GM23338 (cell line): ENCODE measurements around the gene SORL1. TPM values are rescaled to one million over a fixed set of nuclear protein-coding genes. Genes with fewer than 3 reads are reported as not detected.
A peak's percentile ranks its signal among the peaks of the same experiment; 100 is the strongest.

Experiments used
- ATAC-seq: fragments of 200-7000 bp; cut with Tn5 transposase; 3 replicates; pipeline ENCODE4 v1.9.1; 2020
- DNase-seq: peaks from one replicate; pipeline ENCODE4 v3.0.0-alpha.2; 2015; ENCODE audit warnings: low spot score
- H2AFZ ChIP-seq: fragments of 200-600 bp; sonication (generic); 2 replicates; pipeline ENCODE4 v1.8.0; 2016; ENCODE audit warnings: antibody characterized with exemption, mild to moderate bottlenecking, moderate library complexity
- H3F3A ChIP-seq: fragments of 200-600 bp; sonication (generic); replicated peaks from 2 replicates; pipeline ENCODE4 v1.8.0; 2017; ENCODE audit warnings: antibody characterized with exemption, mixed run types, low read depth
- H3K27ac ChIP-seq: fragments of 200-600 bp; sonication (generic); 2 replicates; pipeline ENCODE4 v1.6.1; 2016; ENCODE audit warnings: low read depth
- H3K27me3 ChIP-seq: fragments of 200-600 bp; sonication (generic); 2 replicates; pipeline ENCODE4 v1.8.0; 2016; ENCODE audit warnings: mild to moderate bottlenecking, mixed run types, moderate library complexity; ENCODE audit not compliant: insufficient read depth
- H3K36me3 ChIP-seq: fragments of 200-600 bp; sonication (generic); 2 replicates; pipeline ENCODE4 v1.8.0; 2016; ENCODE audit warnings: mild to moderate bottlenecking; ENCODE audit not compliant: insufficient read depth
- H3K4me1 ChIP-seq: fragments of 200-600 bp; sonication (generic); 2 replicates; pipeline ENCODE4 v1.8.0; 2016; ENCODE audit warnings: mild to moderate bottlenecking, moderate library complexity; ENCODE audit not compliant: insufficient read depth
- H3K4me2 ChIP-seq: fragments of 200-600 bp; sonication (generic); 2 replicates; pipeline ENCODE4 v1.7.1; 2017; ENCODE audit warnings: mixed run types
- H3K4me3 ChIP-seq: fragments of 200-600 bp; sonication (generic); 2 replicates; pipeline ENCODE4 v1.6.1; 2016; ENCODE audit warnings: mixed run types
- H3K79me2 ChIP-seq: fragments of 200-600 bp; sonication (generic); replicated peaks from 2 replicates; pipeline ENCODE4 v1.8.0; 2017; ENCODE audit warnings: mild to moderate bottlenecking; ENCODE audit not compliant: insufficient read depth
- H3K9me2 ChIP-seq: fragments of 200-600 bp; sonication (generic); 2 replicates; pipeline ENCODE4 v1.8.0; 2017; ENCODE audit not compliant: insufficient read depth
- H4K20me1 ChIP-seq: fragments of 200-600 bp; sonication (generic); replicated peaks from 2 replicates; pipeline ENCODE4 v1.8.0; 2017; ENCODE audit warnings: mild to moderate bottlenecking; ENCODE audit not compliant: insufficient read depth
- H3K27ac Mint-ChIP-seq: 2 replicates; pipeline ENCODE4 v1.8.0; 2020; ENCODE audit warnings: inconsistent platforms, mild to moderate bottlenecking, moderate library complexity, mixed read lengths
- H3K27me3 Mint-ChIP-seq: 3 replicates; pipeline ENCODE4 v1.8.0; 2022; ENCODE audit warnings: low read depth, mild to moderate bottlenecking, moderate library complexity, mixed read lengths, inconsistent platforms; ENCODE audit not compliant: insufficient read depth, poor library complexity
- H3K36me3 Mint-ChIP-seq: 3 replicates; pipeline ENCODE4 v1.8.0; 2021; ENCODE audit warnings: low read depth, mild to moderate bottlenecking, inconsistent platforms, moderate library complexity, mixed read lengths
- H3K4me1 Mint-ChIP-seq: 3 replicates; pipeline ENCODE4 v1.8.0; 2020; ENCODE audit warnings: mild to moderate bottlenecking, inconsistent platforms, mixed read lengths
- H3K4me3 Mint-ChIP-seq: 3 replicates; pipeline ENCODE4 v1.8.0; 2021; ENCODE audit warnings: moderate library complexity, mild to moderate bottlenecking, inconsistent platforms, mixed read lengths
- H3K9me3 Mint-ChIP-seq: 3 replicates; pipeline ENCODE4 v1.8.0; 2020; ENCODE audit warnings: moderate library complexity, mild to moderate bottlenecking, inconsistent platforms, mixed read lengths
- CREB1 ChIP-seq: fragments of 250-450 bp; sonication (Bioruptor Pico); IDR thresholded peaks from 2 replicates; pipeline ENCODE4 v1.5.0; 2020; ENCODE audit warnings: low read depth, mild to moderate bottlenecking, moderate library complexity
- CTCF ChIP-seq, 2 experiments: fragments of 200-600 bp in 1 of 2; sonication (generic) in 1 of 2; conservative IDR thresholded peaks; 2 replicates each; pipeline versions ENCODE4 v1.5.1 to v1.6.1; 2016 to 2017; ENCODE audit warnings: antibody characterized with exemption in 2 of 2, low read depth in 2 of 2, mild to moderate bottlenecking in 2 of 2, moderate library complexity in 1 of 2
- ETS1 ChIP-seq: IDR thresholded peaks from 2 replicates; pipeline ENCODE4 v1.6.1; 2016; ENCODE audit warnings: antibody characterized with exemption
- EZH2 ChIP-seq: fragments of 200-600 bp; sonication (generic); IDR thresholded peaks from one replicate; pipeline ENCODE4 v1.8.0; 2017; ENCODE audit warnings: antibody characterized with exemption, mild to moderate bottlenecking, low read depth; ENCODE audit not compliant: unreplicated experiment
- EZH2phosphoT487 ChIP-seq: fragments of 200-600 bp; sonication (generic); IDR thresholded peaks from one replicate; pipeline ENCODE4 v1.8.1; 2018; ENCODE audit warnings: antibody characterized with exemption; ENCODE audit not compliant: unreplicated experiment
- JUNB ChIP-seq: IDR thresholded peaks from one replicate; pipeline ENCODE4 v1.6.1; 2016; ENCODE audit warnings: antibody characterized with exemption; ENCODE audit not compliant: unreplicated experiment
- NANOG ChIP-seq: IDR thresholded peaks from 2 replicates; pipeline ENCODE4 v1.6.1; 2016; ENCODE audit warnings: antibody characterized with exemption, borderline replicate concordance
- POLR2AphosphoS5 ChIP-seq: IDR thresholded peaks from 2 replicates; pipeline ENCODE4 v1.6.1; 2016; ENCODE audit warnings: antibody characterized with exemption, low read depth
- REST ChIP-seq: IDR thresholded peaks from one replicate; pipeline ENCODE4 v1.6.1; 2018; ENCODE audit warnings: antibody characterized with exemption; ENCODE audit not compliant: unreplicated experiment
- STAT1 ChIP-seq: IDR thresholded peaks from one replicate; pipeline ENCODE4 v1.6.1; 2016; ENCODE audit warnings: antibody characterized with exemption; ENCODE audit not compliant: unreplicated experiment
- ZNF114 ChIP-seq: fragments of 250-450 bp; sonication (Bioruptor Pico); IDR thresholded peaks from 2 replicates; pipeline ENCODE4 v1.5.0; 2020; ENCODE audit warnings: mild to moderate bottlenecking, moderate library complexity
- ZNF331 ChIP-seq: fragments of 250-450 bp; sonication (Bioruptor Pico); IDR thresholded peaks from 2 replicates; pipeline ENCODE4 v1.5.0; 2020; ENCODE audit warnings: low read depth, mild to moderate bottlenecking, moderate library complexity
- polyA plus RNA-seq: library from polyadenylated mRNA; unstranded; fragments of >200 nt; fragmentation: Nextera tagmentation; extraction: Ambion mirVana; gene quantifications from 2 replicates; pipeline ENCODE4 v1.2.1, GENCODE V29; 2016
- total RNA-seq: library from RNA; depleted of rRNA; stranded (reverse); fragments of >200 nt; shearing (Covaris generic); gene quantifications from 2 replicates; pipeline ENCODE4 v1.2.3, GENCODE V29; 2014

SORL1 gene
- total and polyA plus RNA-seq, 2 experiments from 2014 or later: 23.0 to 78.8 TPM

DNA sequence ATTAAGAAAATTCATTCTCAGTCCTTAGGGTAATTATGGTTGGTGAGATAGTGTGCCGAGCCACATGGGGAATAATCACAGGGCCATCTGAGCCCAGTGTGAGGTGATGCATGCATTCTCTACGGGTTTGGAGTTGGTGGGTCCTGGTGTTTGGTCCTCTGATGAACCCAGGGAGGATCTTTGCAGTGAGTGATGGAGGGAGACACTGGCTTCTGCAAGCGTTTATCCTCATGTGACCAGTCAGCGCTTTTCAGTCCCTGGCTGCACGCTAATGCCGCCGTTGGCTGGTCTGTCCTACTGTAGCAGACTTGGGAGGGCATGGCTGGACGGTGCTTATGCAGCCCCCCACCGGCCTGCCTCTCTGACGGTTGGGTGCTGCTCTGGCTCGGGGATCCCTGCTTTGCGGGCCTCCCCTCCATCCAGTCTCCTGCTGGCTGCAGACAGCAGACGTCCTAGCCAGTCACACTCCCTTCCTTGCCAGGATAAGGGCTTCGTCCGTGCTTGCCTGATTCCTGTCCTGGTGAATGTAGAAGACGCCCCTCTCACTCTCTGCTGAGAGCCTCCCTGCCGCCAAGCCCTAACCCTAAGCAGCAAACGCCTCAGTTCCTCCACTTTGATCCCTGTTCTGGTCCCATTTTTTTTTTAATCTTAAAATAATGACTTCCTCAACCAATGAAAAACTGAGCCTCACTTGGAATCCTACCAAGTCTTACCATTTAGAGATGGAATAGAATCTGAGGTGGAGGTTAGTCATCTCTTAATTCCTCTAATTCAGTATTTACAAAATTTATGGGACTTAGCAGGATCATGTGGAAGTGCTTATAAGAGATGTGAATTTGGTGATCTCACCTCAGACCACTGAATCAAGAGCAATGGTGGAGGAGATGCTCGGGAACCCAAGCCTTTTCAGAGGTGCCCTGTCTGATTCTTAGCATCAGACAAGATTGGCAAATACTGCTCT is 144.4 kb downstream of the SORL1 start:
- no peaks in the 10 kb centered on the region for H3K4me1 Mint-ChIP-seq
- Histone ChIP-seq H3K27ac (no peak overlapping the region), H2AFZ (no peak overlapping the region), H3F3A (no peaks in the 10 kb centered on the region), H4K20me1 (peaks cover 3% of the 10 kb centered on the region; the same call in 1 of the 2 replicates), H3K4me3 (no peak overlapping the region), H3K36me3 (peaks cover 53% of the 10 kb centered on the region), H3K4me2 (no peak overlapping the region), H3K27me3 (no peaks in the 10 kb centered on the region), H3K4me1 (no peaks in the 10 kb centered on the region), H3K9me2 (no peaks in the 10 kb centered on the region), H3K79me2 (no peaks in the 10 kb centered on the region)
- H3K27ac Mint-ChIP-seq: peak overlapping the region; percentile 16; the same call in 1 of the 2 replicates
- H3K27me3 Mint-ChIP-seq: peaks cover 3% of the 10 kb centered on the region
- no peak for TF ChIP-seq STAT1
- no peak for TF ChIP-seq CTCF (conservative IDR thresholded peaks at IDR 0.05; ENCODE audit: low read depth in 2 of 2)
- TF ChIP-seq JUNB: no peak
- TF ChIP-seq EZH2: no peak
- no peak for TF ChIP-seq NANOG
- H3K36me3 Mint-ChIP-seq: peaks cover 80% of the 10 kb centered on the region
- no peak overlapping the region for H3K4me3 Mint-ChIP-seq
- DNase-seq (no peak), ATAC-seq (no peak)
- no peaks in the 10 kb centered on the region for H3K9me3 Mint-ChIP-seq

- no peaks in the 10 kb centered on the region for H3K27me3 ChIP-seq
- Mint-ChIP-seq H3K27me3 (no peaks in the 10 kb centered on the region), H3K36me3 (peaks cover 86% of the 10 kb centered on the region), H3K9me3 (no peaks in the 10 kb centered on the region), H3K4me3 (no peak overlapping the region), H3K27ac (no peak overlapping the region), H3K4me1 (no peaks in the 10 kb centered on the region)
- H3K79me2 ChIP-seq: no peaks in the 10 kb centered on the region
- no peak overlapping the region for H2AFZ ChIP-seq
- no peaks in the 10 kb centered on the region for H3F3A ChIP-seq
- H3K4me1 ChIP-seq: no peaks in the 10 kb centered on the region
- H3K4me2 ChIP-seq: no peak overlapping the region
- H3K9me2 ChIP-seq: no peaks in the 10 kb centered on the region
- TF ChIP-seq POLR2AphosphoS5 (no peak), STAT1 (no peak), CTCF (conservative IDR thresholded peaks at IDR 0.05; ENCODE audit: low read depth in 2 of 2) (no peak), ETS1 (no peak), EZH2phosphoT487 (no peak), CREB1 (no peak), ZNF114 (CRISPR knock-in tag) (no peak), REST (no peak), ZNF331 (CRISPR knock-in tag) (no peak), EZH2 (no peak), NANOG (no peak)
- peaks cover 62% of the 10 kb centered on the region for H3K36me3 ChIP-seq
- no peak for ATAC-seq
- no peaks in the 10 kb centered on the region; the same call in 1 of the 2 replicates for H4K20me1 ChIP-seq
- DNase-seq: no peak
- H3K4me3 ChIP-seq: no peak overlapping the region
- H3K27ac ChIP-seq: no peak overlapping the region
These were observed 151.2 kb downstream of the SORL1 start for GRCh38 chr11:121603316-121603715.
